Gastroesophageal sphincter (tissue), 3 donors: ENCODE data around the gene SMARCD2.
"Not testable (repeated sequence)": the region's sequence is repeated elsewhere in the genome, so short reads cannot be mapped to it uniquely, and the experiment has no call there.

Source experiments
- POLR2A ChIP-seq, 2 donors: fragments of 450-650 bp; IDR thresholded peaks; one replicate each; pipeline ENCODE4 v1.6.1; 2017; ENCODE audit warnings: antibody characterized with exemption in 2 of 2, mild to moderate bottlenecking in 2 of 2, moderate library complexity in 1 of 2
- TF ChIP-seq, protein P1 (sequence below), 4 experiments: fragments of 200-600 bp in 2 of 4; fragments of 450-650 bp in 2 of 4; sonication (generic) in 1 of 4; IDR thresholded peaks; one replicate each; pipeline ENCODE4 v1.5.1; 2017 to 2019; ENCODE audit warnings: antibody characterized with exemption in 4 of 4, mild to moderate bottlenecking in 2 of 4, moderate library complexity in 2 of 4

DNA sequence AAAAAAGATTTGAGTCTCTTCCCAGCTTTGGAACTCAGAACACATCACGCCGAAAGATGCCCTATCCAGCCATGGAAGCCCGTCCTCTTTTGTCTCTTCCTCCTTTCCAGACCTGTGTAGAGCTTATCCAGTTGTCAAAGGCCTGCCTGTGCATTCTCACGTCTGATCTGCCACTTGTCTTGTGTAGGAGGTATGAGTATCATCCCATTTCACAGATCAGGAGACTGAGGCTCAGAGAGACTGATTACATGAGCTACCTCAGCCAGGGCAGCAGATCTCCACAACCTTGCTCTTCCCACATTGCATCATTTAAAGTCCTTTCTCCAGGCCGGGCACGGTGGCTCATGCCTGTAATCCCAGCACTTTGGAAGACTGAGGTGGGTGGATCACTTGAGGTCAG is 32.2 kb upstream of the SMARCD2 start:
- TF ChIP-seq, protein P1, sequence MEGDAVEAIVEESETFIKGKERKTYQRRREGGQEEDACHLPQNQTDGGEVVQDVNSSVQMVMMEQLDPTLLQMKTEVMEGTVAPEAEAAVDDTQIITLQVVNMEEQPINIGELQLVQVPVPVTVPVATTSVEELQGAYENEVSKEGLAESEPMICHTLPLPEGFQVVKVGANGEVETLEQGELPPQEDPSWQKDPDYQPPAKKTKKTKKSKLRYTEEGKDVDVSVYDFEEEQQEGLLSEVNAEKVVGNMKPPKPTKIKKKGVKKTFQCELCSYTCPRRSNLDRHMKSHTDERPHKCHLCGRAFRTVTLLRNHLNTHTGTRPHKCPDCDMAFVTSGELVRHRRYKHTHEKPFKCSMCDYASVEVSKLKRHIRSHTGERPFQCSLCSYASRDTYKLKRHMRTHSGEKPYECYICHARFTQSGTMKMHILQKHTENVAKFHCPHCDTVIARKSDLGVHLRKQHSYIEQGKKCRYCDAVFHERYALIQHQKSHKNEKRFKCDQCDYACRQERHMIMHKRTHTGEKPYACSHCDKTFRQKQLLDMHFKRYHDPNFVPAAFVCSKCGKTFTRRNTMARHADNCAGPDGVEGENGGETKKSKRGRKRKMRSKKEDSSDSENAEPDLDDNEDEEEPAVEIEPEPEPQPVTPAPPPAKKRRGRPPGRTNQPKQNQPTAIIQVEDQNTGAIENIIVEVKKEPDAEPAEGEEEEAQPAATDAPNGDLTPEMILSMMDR (IDR thresholded peaks at IDR 0.05): not testable (repeated sequence)
- TF ChIP-seq POLR2A (IDR thresholded peaks at IDR 0.05): not testable (repeated sequence)
